SK-MEL-5 (cell line): Measurements from ENCODE around the gene HOXC11. TPM values are rescaled to one million over a fixed set of nuclear protein-coding genes. Genes with fewer than 3 reads are reported as not detected.
A peak's percentile ranks its signal among the peaks of the same experiment; 100 is the strongest.

Source experiments
- DNase-seq: peaks from one replicate; pipeline ENCODE4 v3.0.0-alpha.2; 2016; ENCODE audit warnings: low read depth, low spot score
- in situ Hi-C: cut with HindIII; loops from 2 replicates; pipeline ENCODE4 v1.10.0; 2016; ENCODE audit warnings: low sequenced_read_pairs, high pct_unique_total_duplicates, low pct_unique_long_range_greater_than_20kb
- polyA plus RNA-seq, 2 experiments: library from polyadenylated mRNA; depleted of rRNA; stranded (reverse); fragments of >200 nt; gene quantifications; 2 replicates each; pipeline ENCODE4 v1.2.3, GENCODE V29; 2015
- total RNA-seq: library from RNA; depleted of rRNA; stranded (reverse); fragments of >200 nt; shearing (Covaris generic); gene quantifications from 2 replicates; pipeline ENCODE4 v1.2.3, GENCODE V29; 2014; rRNA removed

Gene HOXC11
- 0.51 and 0.61 TPM in 2 replicates for total RNA-seq
- 0.39 TPM in 2 replicates for polyA plus RNA-seq (2015; cell fraction: cytosol; rRNA removed)
- 0.47 and 1.2 TPM in 2 replicates for polyA plus RNA-seq (2015; cell fraction: nucleus; rRNA removed)

DNA sequence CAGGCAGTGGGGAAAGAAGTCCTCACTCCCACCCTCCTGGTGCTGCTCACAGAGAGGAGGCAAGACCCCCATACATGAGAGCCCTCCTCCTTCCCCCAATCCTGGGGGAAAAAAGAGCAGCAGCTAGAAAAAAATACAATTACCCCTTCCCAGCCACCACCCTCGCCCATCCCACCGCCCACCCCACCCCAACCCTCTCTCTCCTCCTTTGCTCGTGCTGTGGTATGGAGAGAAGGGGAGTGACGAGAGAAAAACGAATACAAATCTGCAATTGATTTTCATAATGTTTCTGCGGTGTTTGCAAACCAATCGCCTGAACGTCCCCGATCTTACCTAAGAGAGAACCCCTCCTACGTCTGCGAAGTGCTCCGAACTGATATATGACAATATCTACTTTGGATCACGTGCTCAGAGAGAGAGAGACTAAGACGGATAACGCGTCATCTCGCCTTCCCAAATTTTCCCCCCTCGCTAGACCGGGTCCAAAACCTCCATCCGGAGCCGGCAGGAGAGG, at the start of gene HOXC11:
Gene HOXC11, plus strand, starts transcription at position 405 of the 514 bp plus-strand sequence. CDS start 116 bp downstream, outside the sequence.
- in situ Hi-C loops: no loop called here
- no peak for DNase-seq

DNA sequence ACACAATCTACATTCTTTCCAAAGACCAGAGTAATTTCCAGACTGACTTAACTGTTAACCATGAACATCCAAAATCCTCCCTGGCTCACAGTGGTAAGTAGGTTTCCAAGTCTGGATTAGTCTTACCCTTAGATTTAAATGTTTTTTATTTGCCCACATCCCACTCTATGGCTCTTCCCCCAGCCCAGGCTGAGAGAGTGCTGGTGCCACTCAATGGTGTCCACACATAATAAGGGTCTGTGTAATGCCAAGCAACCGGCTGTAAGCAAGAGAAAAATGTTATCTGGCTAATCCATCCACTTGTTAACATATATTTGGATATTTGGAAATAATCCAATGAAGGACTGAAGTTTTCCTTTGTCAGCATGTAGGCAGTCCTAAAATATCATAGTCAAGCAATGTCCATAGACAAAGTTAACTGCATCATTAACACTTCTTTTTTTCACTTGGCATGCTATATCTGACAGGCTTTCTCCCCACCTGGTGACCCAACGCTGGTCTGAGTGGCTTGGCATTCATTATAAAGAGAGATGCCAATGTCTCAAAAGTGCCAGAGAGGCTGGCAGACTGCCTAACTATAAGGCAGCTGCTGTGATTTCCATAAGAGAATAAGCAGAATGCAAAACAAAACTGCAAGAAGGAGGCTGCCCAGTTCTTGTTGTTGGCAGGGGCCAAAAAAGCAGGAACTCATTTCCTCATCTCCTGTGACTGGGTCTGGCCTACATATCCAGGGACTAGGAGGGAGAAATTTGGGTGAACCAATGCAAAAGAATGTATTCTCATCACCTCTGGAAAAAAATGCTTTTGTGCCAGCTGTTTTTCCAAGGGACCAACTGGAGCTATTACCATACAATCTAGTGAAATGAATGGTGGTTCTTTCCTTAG, 48.2 kb upstream of the HOXC11 start:
- no peak for DNase-seq
- in situ Hi-C loops: no loop called here

DNA sequence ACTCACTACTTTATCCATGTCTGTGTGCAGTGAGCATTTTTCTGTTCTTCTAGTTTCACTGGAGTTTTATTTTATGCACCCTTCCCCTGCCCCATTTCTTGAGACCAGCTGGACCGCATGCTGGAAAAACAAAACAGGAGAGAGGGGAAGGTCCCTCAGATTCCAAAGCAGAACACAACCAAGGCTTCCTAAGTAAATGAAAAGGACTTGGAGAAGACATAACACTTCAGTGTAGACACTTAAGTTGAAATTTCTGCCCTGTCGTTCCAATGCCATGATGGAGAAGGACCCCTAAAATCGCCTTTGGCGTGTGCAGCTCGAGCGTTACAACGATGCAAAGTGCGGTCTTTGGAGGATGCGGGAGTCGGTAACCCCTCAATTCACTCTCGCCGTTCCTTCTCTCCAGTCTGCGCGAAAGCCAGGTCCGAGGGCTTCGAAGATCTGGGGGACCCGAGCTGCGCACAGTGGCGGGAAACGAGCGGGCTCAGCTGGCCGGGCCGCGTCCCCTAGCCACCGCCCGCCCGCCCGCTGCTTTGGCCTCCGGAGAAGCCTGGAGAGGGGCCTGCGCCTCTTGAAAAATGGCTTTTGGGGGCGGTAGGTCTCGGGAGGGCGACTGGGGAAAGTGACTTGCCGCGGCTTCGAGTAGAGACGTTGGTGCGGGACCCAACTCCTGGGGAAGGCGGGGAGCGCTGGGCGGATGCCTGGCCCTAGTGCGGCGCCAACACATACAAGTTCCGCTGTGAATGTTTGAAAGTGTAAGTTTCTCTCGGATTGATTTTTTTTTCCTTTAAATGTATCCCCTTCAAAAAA, 45.5 kb upstream of the HOXC11 start:
- in situ Hi-C loops: no loop called here
- DNase-seq: no peak

DNA sequence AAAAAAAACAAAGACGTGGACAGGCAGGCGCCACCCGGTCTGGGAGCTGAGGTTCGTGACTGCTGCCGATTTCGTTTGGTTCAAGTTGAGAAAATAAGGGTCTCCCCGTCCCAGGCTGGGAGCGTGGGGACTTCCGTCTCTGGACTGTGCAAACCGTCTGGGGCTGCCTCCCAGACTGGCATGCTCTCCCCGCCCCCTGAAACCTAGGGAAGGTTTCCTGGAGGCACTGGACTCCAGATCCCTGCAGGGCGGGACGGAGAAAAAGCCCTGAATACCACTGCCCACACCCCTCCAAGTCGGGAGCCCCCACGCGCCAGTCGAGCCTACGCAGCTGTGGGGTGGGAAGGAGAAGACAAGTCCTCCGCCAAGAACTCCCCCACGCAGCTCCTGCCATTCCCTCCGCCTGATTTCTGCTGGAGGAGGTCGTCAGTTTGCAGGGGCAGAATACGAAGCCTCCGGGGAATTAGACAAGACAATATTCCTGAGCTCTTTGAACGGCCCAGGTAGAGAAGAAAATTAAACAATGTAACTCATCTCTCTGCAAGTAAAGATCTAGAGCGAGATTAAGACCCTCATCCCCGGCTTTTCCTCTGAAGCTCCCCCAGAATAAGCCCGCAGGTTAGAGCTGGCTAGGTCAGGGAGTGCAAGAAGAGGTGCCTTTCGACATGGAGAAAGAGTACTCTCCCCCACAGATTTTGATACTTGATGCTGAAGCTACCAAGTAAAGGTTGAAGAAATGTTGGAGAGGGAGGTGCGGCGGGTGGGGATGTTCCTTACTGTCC, 44.7 kb upstream of the HOXC11 start:
- DNase-seq: no peak
- in situ Hi-C loops: no loop called here

DNA sequence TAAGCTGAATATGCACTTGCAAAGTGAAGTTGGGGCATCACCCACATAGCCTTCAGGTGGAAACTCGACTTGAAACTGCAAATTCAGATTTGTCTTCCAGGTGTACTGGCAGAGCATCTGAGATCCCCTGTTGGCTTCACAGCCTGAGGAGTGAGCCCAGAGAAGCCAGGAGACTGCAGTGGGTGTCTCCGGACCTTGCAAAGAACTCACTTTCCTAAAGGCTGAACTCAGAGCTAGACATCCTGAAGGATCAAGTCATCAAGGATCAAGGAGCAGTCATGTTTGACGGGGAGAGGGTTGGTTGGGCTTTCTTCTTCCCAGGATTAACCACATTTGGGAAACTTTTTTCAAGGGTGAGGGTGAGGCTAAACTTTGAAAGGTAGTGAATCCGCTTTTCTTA, 43.4 kb upstream of the HOXC11 start:
- in situ Hi-C loops: no loop called here
- DNase-seq: no peak

DNA sequence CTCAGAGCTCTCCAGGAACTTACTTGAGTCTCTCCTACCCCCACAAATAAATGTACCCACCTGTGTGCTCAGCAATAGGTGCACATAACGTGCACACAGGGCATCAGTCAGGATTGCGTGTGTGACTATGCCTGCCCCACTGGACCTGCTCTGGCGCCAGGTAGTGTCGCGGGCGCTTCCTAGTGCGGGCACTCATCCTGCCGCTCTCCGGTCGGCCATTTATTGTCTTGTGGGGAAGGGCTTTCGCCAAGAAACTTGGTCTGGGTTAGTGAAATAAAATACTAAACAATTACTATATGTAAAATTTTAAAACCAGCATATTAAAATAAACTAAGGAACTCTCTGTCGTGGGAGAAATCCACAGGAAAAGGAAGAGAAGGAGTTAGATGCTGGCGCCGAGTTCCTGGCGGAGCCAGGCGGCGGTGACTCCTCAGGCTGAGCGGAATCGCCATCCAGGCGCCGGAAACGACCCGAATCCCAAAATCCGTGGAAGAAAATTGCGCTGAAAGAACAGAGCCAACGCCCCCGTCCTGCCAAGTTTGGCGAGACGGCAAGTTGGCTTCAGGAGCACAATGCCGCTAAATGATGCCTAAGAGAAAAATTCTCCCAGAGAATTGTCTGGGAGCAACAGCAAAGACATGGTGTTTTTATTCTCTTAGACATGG, 42.2 kb upstream of the HOXC11 start:
- in situ Hi-C loops: no loop called here

DNA sequence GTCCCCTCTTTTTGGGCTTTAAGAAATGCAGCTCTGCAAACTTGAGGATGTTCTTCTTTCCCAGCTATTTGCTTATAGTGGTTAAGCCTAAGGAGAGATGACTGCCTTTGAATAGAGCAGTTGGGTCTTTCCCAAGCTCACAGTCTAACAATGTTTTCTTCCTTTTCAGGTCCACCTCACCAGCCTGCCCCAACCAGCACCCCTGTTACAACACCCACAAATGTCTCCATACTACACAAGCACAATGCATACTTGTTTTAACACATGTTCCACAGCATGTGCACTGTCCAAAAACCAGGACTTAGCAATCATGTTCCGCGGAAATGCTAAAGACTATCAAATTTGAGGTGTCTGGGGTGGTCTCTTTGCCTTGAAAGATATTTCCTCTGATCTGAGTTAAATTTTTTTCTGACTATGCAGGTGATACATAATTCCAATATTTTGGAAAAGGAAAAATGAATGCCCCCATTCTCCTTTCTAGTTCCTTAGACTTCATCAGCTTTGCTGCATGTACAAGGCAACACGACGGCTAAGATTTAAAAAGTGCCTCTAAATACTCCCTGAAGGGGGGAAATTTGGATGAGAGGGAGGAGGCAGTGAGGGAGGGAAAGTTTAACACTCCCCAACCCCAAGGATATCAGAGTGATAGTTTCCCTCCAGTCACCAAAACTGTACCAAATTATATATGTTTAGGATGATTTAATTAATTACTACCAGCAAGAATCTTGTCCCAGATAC, 40.9 kb upstream of the HOXC11 start:
- in situ Hi-C loops: no loop called here
- DNase-seq: no peak

More for the DNA sequence above, 42.2 kb upstream of the HOXC11 start:
- DNase-seq: no peak

DNA sequence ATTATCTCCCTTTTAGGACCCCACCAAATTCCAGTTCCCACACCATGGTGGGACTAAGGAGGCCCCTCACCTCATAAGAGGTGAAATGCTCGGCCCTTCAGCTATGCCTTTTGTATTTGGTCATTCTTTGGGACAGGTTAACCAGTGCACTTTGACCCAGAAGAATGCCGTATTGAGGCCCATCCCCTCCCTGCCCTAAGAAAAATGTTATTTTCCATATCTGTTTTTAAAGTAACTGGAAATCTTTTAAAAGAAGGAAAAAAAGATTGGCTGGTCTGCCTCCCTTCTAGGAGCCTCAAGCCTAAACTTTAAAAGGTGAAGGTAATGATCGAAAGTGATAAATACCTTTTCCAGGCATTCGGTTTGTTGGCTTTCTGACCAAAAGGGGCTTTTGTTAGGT, 40.0 kb upstream of the HOXC11 start:
- in situ Hi-C loops: no loop called here
- DNase-seq: no peak

DNA sequence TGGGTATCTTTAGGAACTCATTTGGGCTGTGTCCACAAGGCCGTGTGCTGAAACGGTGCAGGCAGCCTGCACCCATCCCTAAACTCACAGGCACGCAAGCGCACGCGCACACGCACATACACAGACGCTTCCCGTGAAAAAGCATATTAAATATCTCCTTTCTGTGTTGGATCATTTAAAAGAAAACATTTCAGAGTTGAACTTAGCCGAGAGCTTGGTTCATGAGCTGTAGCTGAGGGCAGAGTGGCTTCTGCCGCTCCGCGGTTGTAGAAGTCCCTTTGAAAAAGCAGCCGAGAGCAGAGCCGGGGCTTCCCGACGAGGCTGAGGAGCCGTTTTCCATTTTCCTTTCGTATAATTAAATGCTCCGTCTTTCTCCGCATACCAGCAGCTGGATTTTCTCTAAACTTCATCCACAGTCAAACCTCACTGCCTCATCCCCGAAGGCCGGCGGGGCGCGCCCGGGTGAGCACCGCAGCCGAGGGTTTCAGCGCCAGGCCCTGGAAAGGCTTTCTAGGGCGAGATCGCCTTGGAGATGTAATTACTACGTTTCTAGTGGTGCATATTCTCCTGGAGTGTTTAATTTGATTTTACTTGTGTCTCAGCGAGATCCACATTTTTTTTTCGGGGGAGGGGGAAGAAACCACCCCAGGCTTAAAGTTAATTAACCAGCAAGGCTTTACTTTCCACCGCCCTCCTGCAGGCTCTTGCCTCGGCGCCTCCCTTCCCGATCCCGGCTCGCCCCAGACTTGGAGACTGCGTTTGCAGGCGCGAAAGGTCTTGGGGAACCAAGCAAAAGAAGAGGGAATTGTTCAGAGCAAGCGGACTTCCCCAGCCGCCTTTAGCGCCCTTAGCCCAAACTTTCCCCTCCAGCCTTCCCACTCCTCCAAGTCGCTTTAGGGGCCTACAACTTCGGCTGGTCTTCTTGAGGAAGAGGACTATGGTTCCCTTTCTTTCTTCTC, 37.3 kb upstream of the HOXC11 start:
- DNase-seq: no peak
- in situ Hi-C loops: no loop called here

DNA sequence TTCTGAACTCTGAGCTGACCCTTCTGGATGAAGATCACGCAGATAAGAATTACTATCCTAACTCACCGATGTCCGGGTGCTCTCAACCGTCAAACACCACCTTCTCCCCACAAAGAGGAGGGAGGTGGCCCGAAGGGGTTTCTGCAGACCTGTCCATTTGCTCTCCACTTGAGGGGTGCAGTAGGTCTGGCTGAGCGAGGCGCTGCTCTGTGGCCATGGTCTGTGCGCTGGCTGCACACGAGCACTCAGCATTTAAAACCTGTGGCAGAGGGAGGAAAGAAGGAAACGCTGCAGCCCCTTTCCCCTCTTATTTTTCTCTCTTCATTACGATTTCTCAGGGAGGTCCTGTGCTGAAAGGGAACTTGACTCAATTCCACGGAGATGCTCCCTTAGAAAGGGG, 35.8 kb upstream of the HOXC11 start:
- in situ Hi-C loops: no loop called here

DNA sequence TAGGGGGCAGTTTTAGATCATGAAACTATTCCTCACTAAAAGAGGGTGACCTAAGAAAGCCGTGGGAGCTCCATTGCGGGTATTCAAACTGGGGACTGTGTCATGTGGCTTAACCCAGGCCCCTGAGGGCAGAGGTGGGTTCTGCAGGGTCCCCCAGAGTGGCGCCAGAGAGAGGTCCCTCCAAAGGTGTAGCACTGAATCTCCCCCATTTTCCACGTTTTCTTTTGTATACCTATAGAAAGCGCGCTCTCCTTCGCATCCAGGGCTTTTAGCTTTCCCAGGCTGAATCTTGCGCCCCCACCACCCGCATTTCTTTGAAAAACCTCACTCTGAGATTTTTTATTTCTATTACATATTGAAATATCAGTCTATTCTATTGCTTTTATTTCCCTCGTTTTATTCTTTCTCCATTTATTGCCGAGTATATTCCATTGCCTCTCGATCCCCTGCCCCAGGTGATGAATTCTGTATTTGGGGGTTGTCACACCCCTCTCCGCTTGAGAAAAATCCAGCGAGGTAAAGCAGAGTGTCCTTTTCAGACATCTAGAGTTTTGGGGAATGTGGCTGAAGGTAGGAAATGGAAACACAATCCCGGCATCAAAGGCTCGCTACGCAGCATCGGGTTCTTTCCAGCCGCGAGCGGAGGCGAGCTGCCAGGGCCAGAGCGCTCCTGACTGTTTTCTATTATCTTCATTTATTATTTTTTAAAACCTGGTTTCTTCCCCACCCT, 35.2 kb upstream of the HOXC11 start:
- no peak for DNase-seq
- in situ Hi-C loops: no loop called here

More for the DNA sequence above, 35.8 kb upstream of the HOXC11 start:
- DNase-seq: no peak

DNA sequence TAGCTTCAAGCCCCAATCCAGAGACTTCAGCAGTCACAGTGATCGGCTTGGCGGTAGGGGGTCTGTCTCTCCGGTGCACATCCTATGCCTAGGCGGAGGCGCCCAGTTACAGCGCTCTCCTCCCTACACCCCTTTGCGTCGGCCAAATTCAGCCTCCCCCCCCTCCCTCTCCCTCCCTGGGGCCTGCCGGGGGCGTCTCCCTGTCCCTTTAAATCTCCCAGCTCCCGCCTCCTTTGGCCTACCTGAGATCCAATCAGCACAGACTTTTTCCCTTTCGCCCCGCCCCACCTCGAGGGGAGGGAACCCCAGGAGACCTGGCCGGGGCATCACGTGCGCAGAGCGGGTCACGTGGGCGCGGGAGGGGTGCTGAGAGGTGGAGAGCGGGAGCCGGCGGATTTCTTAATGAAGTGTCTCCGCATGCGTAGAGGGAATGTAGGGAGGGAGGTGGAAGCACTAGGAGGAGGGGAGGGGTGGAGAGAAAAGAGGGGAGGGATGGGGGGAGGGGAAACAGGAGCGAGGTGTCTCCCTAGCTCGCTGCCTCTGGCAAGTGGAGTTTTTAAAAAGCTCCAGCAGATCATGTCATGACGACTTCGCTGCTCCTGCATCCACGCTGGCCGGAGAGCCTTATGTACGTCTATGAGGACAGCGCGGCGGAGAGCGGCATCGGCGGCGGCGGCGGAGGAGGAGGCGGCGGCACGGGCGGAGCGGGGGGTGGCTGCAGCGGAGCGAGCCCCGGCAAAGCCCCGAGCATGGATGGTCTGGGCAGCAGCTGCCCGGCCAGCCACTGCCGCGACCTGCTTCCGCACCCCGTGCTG, 34.4 kb upstream of the HOXC11 start, which contains the start of gene HOXC13:
Gene HOXC13, plus strand, starts transcription at position 506 of the 815 bp plus-strand sequence. Its CDS starts 76 bp downstream, at position 582.
- peak; percentile 99 for DNase-seq
- in situ Hi-C loops: no loop called here

DNA sequence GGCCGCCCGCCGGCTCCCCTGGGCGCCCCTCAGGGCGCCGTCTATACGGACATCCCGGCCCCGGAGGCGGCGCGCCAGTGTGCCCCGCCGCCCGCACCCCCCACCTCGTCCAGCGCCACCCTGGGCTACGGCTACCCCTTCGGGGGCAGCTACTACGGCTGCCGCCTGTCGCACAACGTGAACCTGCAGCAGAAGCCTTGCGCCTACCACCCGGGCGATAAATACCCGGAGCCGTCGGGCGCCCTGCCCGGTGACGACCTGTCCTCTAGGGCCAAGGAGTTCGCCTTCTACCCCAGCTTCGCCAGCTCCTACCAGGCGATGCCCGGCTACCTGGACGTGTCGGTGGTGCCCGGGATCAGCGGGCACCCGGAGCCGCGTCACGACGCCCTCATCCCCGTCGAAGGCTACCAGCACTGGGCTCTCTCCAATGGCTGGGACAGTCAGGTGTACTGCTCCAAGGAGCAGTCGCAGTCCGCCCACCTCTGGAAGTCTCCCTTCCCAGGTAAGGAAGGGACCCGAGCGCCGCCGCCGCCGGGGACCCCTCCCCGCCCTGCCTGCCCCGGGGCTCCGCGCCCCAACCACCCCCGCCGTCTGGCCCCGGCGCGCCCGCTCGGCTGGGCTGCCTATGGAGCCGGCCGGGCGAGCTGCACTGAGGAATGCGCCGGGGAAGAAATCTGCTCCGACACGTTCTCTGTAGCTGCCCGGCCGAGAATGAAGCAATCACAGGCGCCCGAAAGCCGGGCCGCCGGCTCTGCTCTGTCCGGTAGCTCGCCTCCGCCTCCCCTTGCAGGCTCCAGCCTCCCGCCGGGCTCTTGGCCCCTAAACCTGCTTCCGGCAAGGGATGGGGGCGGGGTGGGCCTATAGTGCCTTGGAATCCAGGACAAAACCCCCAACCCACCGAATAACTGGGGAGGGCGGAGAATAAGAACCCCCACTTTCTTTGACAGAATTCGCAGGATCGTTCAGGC, 33.5 kb upstream of the HOXC11 start:
- in situ Hi-C loops: no loop called here
- DNase-seq: no peak
